ENCODE measurements around the gene CADM3. TPM values are rescaled to one million over a fixed set of nuclear protein-coding genes. Genes with fewer than 3 reads are reported as not detected.
A peak's percentile ranks its signal among the peaks of the same experiment; 100 is the strongest.

The CADM3 gene
- total RNA-seq, 2 donors from 2014 or later = not detected

GRCh38 chr1:159185121-159185520 lies 13.7 kb downstream of the CADM3 start:
- Mint-ChIP-seq H3K4me1 (peaks cover 6% of the 10 kb centered on the region), H3K9me3 (no peaks in the 10 kb centered on the region), H3K4me3 (no peak overlapping the region), H3K27ac (no peak overlapping the region), H3K27me3 (peaks cover 75% of the 10 kb centered on the region), H3K36me3 (ENCODE audit: low read depth) (no peaks in the 10 kb centered on the region)
- ATAC-seq (replicated peaks) = no peak

- Mint-ChIP-seq H3K4me3 (no peak overlapping the region), H3K4me1 (peaks cover 6% of the 10 kb centered on the region), H3K27ac (no peak overlapping the region), H3K36me3 (ENCODE audit: low read depth) (no peaks in the 10 kb centered on the region), H3K27me3 (peaks cover 69% of the 10 kb centered on the region), H3K9me3 (no peaks in the 10 kb centered on the region)
- ATAC-seq (replicated peaks) = no peak
Observed at GRCh38 chr1:159187033-159187432, 15.6 kb downstream of the CADM3 start.

DNA sequence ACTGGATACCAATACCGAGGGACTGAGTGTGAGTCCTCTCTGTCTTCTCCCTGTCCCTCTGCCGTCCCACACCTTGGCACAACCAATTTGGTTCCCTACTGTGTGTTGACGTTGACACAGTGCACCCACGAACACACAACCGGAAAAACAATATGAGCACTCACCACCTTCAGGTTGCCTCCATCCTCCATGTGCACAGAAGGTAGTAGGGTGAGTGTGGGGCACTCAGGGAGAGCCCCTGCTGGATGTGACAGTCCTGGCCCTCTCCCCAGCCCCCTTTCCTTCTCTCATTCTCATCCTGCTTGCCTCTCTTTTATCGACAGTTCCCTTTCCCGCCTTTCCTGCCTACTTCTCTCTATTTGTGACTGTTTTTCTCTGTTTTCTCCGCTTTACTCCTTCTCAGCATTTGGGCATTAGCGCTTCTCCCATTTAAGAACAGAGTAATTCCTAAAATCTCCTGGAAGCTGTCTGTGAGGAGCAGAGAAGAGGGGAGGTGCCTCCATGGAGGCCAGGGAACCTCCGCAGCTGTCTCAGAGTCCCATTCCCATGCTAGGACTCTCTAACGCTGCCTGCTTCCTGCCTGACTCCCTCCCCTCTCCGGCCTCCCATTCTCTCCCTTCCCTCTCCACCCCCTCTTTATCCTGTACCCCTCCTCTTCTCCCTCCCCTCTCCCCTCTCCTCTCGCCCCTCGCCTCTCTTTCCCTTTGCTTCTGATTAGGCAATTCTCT lies 16.4 kb downstream of the CADM3 start:
- H3K4me1 Mint-ChIP-seq = peaks cover 6% of the 10 kb centered on the region
- H3K27me3 Mint-ChIP-seq = peaks cover 65% of the 10 kb centered on the region
- no peaks in the 10 kb centered on the region for H3K9me3 Mint-ChIP-seq
- H3K4me3 Mint-ChIP-seq = peak overlapping the region; percentile 28
- H3K27ac Mint-ChIP-seq = no peak overlapping the region
- H3K36me3 Mint-ChIP-seq (ENCODE audit: low read depth) = no peaks in the 10 kb centered on the region
- peak; percentile 18 for ATAC-seq (replicated peaks)

- ATAC-seq (replicated peaks) = peak; percentile 70
- Mint-ChIP-seq H3K36me3 (ENCODE audit: low read depth) (no peaks in the 10 kb centered on the region), H3K27me3 (peaks cover 60% of the 10 kb centered on the region), H3K4me3 (peak overlapping the region; percentile 28), H3K27ac (no peak overlapping the region), H3K9me3 (no peaks in the 10 kb centered on the region), H3K4me1 (peaks cover 6% of the 10 kb centered on the region)
Observed at GRCh38 chr1:159188375-159188788, 17.0 kb downstream of the CADM3 start.

DNA sequence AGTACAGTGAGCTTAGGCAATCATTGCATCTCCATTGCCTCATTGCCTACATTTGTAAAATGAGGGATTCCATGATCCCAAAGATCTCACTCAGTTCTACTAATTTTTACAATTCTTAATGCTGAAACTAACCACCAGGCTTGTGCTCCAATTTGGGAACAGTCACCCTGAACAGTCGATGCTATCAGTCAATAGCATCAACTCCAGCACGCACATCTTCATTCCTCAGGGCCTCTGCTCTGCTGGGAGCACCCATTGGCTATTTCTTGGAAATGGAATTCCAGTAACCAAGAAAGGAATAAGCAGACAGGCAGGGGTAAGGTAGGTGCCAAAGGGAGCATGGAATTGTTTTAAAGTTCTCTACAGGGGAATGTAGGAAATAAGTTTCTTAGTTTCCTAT lies 19.0 kb downstream of the CADM3 start:
- H3K27ac Mint-ChIP-seq = no peak overlapping the region
- H3K27me3 Mint-ChIP-seq = peaks cover 56% of the 10 kb centered on the region

GRCh38 chr1:159196543-159196942 lies 25.1 kb downstream of the CADM3 start:
- peaks cover 36% of the 10 kb centered on the region for H3K27me3 Mint-ChIP-seq
- H3K36me3 Mint-ChIP-seq (ENCODE audit: low read depth) = no peaks in the 10 kb centered on the region
- no peak overlapping the region for H3K27ac Mint-ChIP-seq
- no peaks in the 10 kb centered on the region for H3K4me1 Mint-ChIP-seq
- no peak for ATAC-seq (replicated peaks)
- H3K4me3 Mint-ChIP-seq = no peak overlapping the region
- H3K9me3 Mint-ChIP-seq = no peaks in the 10 kb centered on the region

More for the DNA sequence above, 19.0 kb downstream of the CADM3 start:
- no peak for ATAC-seq (replicated peaks)
- Mint-ChIP-seq H3K4me1 (peaks cover 6% of the 10 kb centered on the region), H3K4me3 (no peak overlapping the region), H3K36me3 (ENCODE audit: low read depth) (no peaks in the 10 kb centered on the region), H3K9me3 (no peaks in the 10 kb centered on the region)

DNA sequence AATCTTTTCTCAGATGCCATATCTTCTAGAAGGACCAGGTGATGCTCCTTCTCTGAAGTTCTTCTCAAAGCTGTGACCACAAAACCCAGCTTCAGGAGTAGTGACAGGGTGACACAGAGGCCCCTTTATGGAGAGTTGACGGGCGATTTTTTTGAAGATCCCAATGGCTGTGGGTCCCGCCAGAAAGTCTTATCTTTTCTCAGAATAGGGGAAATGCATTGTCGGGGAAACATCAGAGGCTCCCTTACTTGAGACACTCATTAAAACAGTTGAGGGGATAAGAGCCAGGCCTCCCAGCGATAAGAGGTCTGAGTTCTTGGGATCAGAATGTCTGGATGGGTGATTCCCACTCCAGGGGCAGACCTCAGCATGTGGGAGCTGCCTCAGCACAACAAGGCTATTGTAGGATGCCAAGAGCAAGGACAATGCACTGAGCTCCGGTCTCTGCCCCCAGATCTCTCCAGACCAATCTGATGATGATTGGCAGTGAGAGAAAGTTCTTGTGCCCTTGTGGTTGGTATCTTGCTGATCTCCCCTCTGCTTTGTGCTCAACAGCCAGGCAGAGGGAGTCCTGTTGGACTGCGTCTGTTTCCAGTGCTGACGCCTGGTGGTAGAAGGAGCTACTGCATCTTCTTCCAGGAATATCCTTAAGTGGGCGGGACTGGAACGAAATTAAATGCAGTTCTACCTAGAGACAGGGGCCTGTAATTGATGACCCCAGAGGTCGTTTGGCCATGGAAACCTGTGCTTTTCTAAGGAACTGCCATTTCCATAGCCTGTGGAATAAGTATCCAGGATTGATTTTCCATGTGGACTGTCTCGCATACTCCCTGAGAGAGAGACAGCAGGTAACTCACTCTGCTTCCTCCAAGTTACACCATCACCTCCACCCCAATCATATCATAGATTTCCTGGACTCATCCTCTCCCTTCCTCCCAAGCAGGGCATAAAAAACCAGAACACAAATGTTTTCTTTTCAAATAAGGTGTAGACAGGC lies 26.4 kb downstream of the CADM3 start:
- no peak overlapping the region for H3K4me3 Mint-ChIP-seq
- no peaks in the 10 kb centered on the region for H3K9me3 Mint-ChIP-seq
- ATAC-seq (replicated peaks) = peak; percentile 55
- no peaks in the 10 kb centered on the region for H3K4me1 Mint-ChIP-seq
- peaks cover 46% of the 10 kb centered on the region for H3K27me3 Mint-ChIP-seq
- H3K36me3 Mint-ChIP-seq (ENCODE audit: low read depth) = no peaks in the 10 kb centered on the region
- no peak overlapping the region for H3K27ac Mint-ChIP-seq

DNA sequence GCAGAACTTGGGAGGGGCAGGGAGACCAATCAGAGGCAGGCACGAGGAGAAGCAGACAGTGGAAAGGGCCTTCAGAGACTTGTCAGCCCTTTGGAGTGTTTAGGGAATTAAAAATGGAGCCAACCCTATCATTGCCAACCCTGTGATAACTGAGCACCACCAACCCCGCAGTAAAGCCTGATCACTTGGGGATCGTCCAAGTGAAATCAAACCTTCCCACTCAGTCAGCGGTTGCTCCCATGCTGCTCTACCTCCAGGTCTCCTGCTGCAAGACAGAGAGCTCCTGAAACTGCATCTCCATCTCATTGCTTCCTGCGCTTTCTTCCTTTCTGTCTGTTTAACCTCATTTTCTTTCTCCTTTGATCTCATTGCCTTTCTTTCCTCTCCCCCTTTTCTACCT lies 28.5 kb downstream of the CADM3 start:
- Mint-ChIP-seq H3K27ac (no peak overlapping the region), H3K9me3 (no peaks in the 10 kb centered on the region), H3K27me3 (peaks cover 63% of the 10 kb centered on the region), H3K4me3 (no peak overlapping the region), H3K36me3 (ENCODE audit: low read depth) (no peaks in the 10 kb centered on the region), H3K4me1 (no peaks in the 10 kb centered on the region)
- ATAC-seq (replicated peaks) = no peak

DNA sequence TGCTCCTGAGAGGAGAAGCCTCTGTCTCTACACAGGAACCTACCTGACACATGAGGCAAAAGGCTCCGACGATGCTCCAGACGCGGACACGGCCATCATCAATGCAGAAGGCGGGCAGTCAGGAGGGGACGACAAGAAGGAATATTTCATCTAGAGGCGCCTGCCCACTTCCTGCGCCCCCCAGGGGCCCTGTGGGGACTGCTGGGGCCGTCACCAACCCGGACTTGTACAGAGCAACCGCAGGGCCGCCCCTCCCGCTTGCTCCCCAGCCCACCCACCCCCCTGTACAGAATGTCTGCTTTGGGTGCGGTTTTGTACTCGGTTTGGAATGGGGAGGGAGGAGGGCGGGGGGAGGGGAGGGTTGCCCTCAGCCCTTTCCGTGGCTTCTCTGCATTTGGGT lies 29.4 kb downstream of the CADM3 start:
- peaks cover 71% of the 10 kb centered on the region for H3K27me3 Mint-ChIP-seq

GRCh38 chr1:159201642-159202041 lies 30.2 kb downstream of the CADM3 start:
- H3K9me3 Mint-ChIP-seq = no peaks in the 10 kb centered on the region
- H3K36me3 Mint-ChIP-seq (ENCODE audit: low read depth) = no peaks in the 10 kb centered on the region
- H3K27me3 Mint-ChIP-seq = peaks cover 77% of the 10 kb centered on the region
- no peak overlapping the region for H3K4me3 Mint-ChIP-seq
- no peak for ATAC-seq (replicated peaks)
- no peak overlapping the region for H3K27ac Mint-ChIP-seq
- H3K4me1 Mint-ChIP-seq = no peaks in the 10 kb centered on the region

More for the DNA sequence above, 29.4 kb downstream of the CADM3 start:
- no peak overlapping the region for H3K4me3 Mint-ChIP-seq
- no peaks in the 10 kb centered on the region for H3K36me3 Mint-ChIP-seq (ENCODE audit: low read depth)
- no peaks in the 10 kb centered on the region for H3K4me1 Mint-ChIP-seq
- ATAC-seq (replicated peaks) = no peak
- H3K9me3 Mint-ChIP-seq = no peaks in the 10 kb centered on the region
- no peak overlapping the region for H3K27ac Mint-ChIP-seq

GRCh38 chr1:159203610-159204009 lies 32.2 kb downstream of the CADM3 start:
- H3K27ac Mint-ChIP-seq = no peak overlapping the region
- no peak overlapping the region for H3K4me3 Mint-ChIP-seq
- no peaks in the 10 kb centered on the region for H3K9me3 Mint-ChIP-seq
- peaks cover 77% of the 10 kb centered on the region for H3K27me3 Mint-ChIP-seq
- no peaks in the 10 kb centered on the region for H3K36me3 Mint-ChIP-seq (ENCODE audit: low read depth)
- peaks cover 10% of the 10 kb centered on the region for H3K4me1 Mint-ChIP-seq
- no peak for ATAC-seq (replicated peaks)

- H3K36me3 Mint-ChIP-seq (ENCODE audit: low read depth) = no peaks in the 10 kb centered on the region
- ATAC-seq (replicated peaks) = no peak
- H3K4me1 Mint-ChIP-seq = peaks cover 10% of the 10 kb centered on the region
- no peak within 1 kb of the TSS for H3K27ac Mint-ChIP-seq
- H3K27me3 Mint-ChIP-seq = peaks cover 80% of the 10 kb centered on the region
- H3K4me3 Mint-ChIP-seq = no peak within 1 kb of the TSS
- H3K9me3 Mint-ChIP-seq = no peaks in the 10 kb centered on the region
Observed at GRCh38 chr1:159204161-159205141, 33.0 kb downstream of the CADM3 start, which contains the start of gene ACKR1. Gene ACKR1 (plus strand): TSS chr1:159204875. CDS start chr1:159204960, 85 bp downstream.

DNA sequence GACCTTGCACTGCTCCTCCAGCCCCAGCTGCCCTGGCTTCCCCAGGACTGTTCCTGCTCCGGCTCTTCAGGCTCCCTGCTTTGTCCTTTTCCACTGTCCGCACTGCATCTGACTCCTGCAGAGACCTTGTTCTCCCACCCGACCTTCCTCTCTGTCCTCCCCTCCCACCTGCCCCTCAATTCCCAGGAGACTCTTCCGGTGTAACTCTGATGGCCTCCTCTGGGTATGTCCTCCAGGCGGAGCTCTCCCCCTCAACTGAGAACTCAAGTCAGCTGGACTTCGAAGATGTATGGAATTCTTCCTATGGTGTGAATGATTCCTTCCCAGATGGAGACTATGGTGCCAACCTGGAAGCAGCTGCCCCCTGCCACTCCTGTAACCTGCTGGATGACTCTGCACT lies 33.8 kb downstream of the CADM3 start:
- Mint-ChIP-seq H3K27ac (no peak overlapping the region), H3K4me3 (no peak overlapping the region), H3K27me3 (peaks cover 78% of the 10 kb centered on the region), H3K36me3 (ENCODE audit: low read depth) (no peaks in the 10 kb centered on the region), H3K4me1 (peaks cover 10% of the 10 kb centered on the region), H3K9me3 (no peaks in the 10 kb centered on the region)
- ATAC-seq (replicated peaks) = no peak

- Mint-ChIP-seq H3K9me3 (no peaks in the 10 kb centered on the region), H3K27me3 (peaks cover 80% of the 10 kb centered on the region), H3K4me3 (no peak overlapping the region), H3K36me3 (ENCODE audit: low read depth) (no peaks in the 10 kb centered on the region), H3K4me1 (peaks cover 10% of the 10 kb centered on the region), H3K27ac (no peak overlapping the region)
- no peak for ATAC-seq (replicated peaks)
Observed at GRCh38 chr1:159206110-159206509, 34.7 kb downstream of the CADM3 start.
